HG02973 (cell line): ENCODE measurements around the gene HIRIP3.
"Not testable (repeated sequence)": the region's sequence is repeated elsewhere in the genome, so short reads cannot be mapped to it uniquely, and the experiment has no call there.

Source experiments
- ATAC-seq: cut with Tn5 transposase; IDR thresholded peaks from one replicate; pipeline ENCODE4 v1.9.1; 2021; ENCODE audit warnings: moderate library complexity; ENCODE audit not compliant: unreplicated experiment

The HIRIP3 gene

GRCh38 chr16:30016555-30017276 lies 21.3 kb upstream of the HIRIP3 start:
- no peak for ATAC-seq

GRCh38 chr16:30015450-30015849 lies 20.0 kb upstream of the HIRIP3 start:
- not testable (repeated sequence) for ATAC-seq

GRCh38 chr16:30012598-30012997 lies 17.2 kb upstream of the HIRIP3 start:
- not testable (repeated sequence) for ATAC-seq

- ATAC-seq: no peak
These were observed 16.5 kb upstream of the HIRIP3 start for GRCh38 chr16:30011714-30012504.

- ATAC-seq: no peak
These were observed 15.7 kb upstream of the HIRIP3 start, which contains the start of gene DOC2A for GRCh38 chr16:30010844-30011713. Gene DOC2A, minus strand, starts transcription at chr16:30011027. Its CDS starts 805 bp downstream, at chr16:30010222.

- no peak for ATAC-seq
These were observed 14.8 kb upstream of the HIRIP3 start for GRCh38 chr16:30009990-30010843.

- ATAC-seq: no peak
These were observed 13.9 kb upstream of the HIRIP3 start for GRCh38 chr16:30009085-30009862.

- no peak for ATAC-seq
These were observed 12.0 kb upstream of the HIRIP3 start for GRCh38 chr16:30007378-30007895.

- no peak for ATAC-seq
These were observed 11.4 kb upstream of the HIRIP3 start for GRCh38 chr16:30006659-30007377.

GRCh38 chr16:30006095-30006473 lies 10.7 kb upstream of the HIRIP3 start:
- ATAC-seq: no peak

GRCh38 chr16:30005341-30006094 lies 10.1 kb upstream of the HIRIP3 start:
- no peak for ATAC-seq

GRCh38 chr16:30004811-30005242 lies 9.4 kb upstream of the HIRIP3 start:
- no peak for ATAC-seq

GRCh38 chr16:30004424-30004776 lies 9.0 kb upstream of the HIRIP3 start:
- no peak for ATAC-seq

- no peak for ATAC-seq
These were observed 8.4 kb upstream of the HIRIP3 start for GRCh38 chr16:30003670-30004423.

GRCh38 chr16:30002614-30003346 lies 7.4 kb upstream of the HIRIP3 start:
- ATAC-seq: no peak

GRCh38 chr16:30000735-30001631 lies 5.6 kb upstream of the HIRIP3 start:
- no peak for ATAC-seq
